Peyer's patch (tissue), 4 donors: ENCODE data around the gene DNMBP. TPM values are rescaled to one million over a fixed set of nuclear protein-coding genes. Genes with fewer than 3 reads are reported as not detected.

Source experiments
- DNase-seq, 3 donors: peaks; one replicate each; pipeline ENCODE4 v3.0.0-alpha.2; 2017 to 2019
- H3K27ac ChIP-seq, 4 donors: fragments of 200-600 bp; sonication (generic); one replicate each; pipeline ENCODE4 v1.5.1; 2016 to 2019
- H3K27me3 ChIP-seq, 2 donors: fragments of 200-600 bp; sonication (generic); one replicate each; pipeline ENCODE4 v1.5.1; 2019
- H3K36me3 ChIP-seq, 3 donors: fragments of 200-600 bp; sonication (generic); one replicate each; pipeline ENCODE4 v1.5.1; 2016 to 2019
- H3K4me1 ChIP-seq, 4 donors: fragments of 200-600 bp; sonication (generic); one replicate each; pipeline ENCODE4 v1.5.1; 2016 to 2019
- H3K4me3 ChIP-seq, 4 donors: fragments of 200-600 bp; sonication (generic); 1 replicate in 3 of 4; 2 replicates in 1 of 4; pipeline ENCODE4 v1.5.1; 2016 to 2019; ENCODE audit warnings: mild to moderate bottlenecking in 1 of 4
- H3K9me3 ChIP-seq, 4 donors: fragments of 200-600 bp; sonication (generic); one replicate each; pipeline ENCODE4 v1.5.1; 2016 to 2019; ENCODE audit warnings: mild to moderate bottlenecking in 1 of 4
- POLR2A ChIP-seq, 2 donors: fragments of 450-650 bp; IDR thresholded peaks; one replicate each; pipeline ENCODE4 v1.5.1; 2017; ENCODE audit warnings: antibody characterized with exemption in 2 of 2, mild to moderate bottlenecking in 2 of 2, moderate library complexity in 2 of 2
- total RNA-seq, 4 donors: library from RNA; depleted of rRNA; stranded (reverse); fragments of >200 nt; gene quantifications; one replicate each; pipeline ENCODE4 v1.1.0, GENCODE V29; 2016
- TF ChIP-seq, protein P1 (sequence below), 6 experiments: fragments of 450-650 bp in 4 of 6; fragments of 200-600 bp in 2 of 6; sonication (generic) in 1 of 6; IDR thresholded peaks; one replicate each; pipeline ENCODE4 v1.5.1; 2017 to 2019; ENCODE audit warnings: antibody characterized with exemption in 6 of 6, mild to moderate bottlenecking in 3 of 6, moderate library complexity in 1 of 6

Gene DNMBP
- total RNA-seq, 4 donors from 2014 or later, result 53.6 to 96.0 (median 69.6) TPM

DNA sequence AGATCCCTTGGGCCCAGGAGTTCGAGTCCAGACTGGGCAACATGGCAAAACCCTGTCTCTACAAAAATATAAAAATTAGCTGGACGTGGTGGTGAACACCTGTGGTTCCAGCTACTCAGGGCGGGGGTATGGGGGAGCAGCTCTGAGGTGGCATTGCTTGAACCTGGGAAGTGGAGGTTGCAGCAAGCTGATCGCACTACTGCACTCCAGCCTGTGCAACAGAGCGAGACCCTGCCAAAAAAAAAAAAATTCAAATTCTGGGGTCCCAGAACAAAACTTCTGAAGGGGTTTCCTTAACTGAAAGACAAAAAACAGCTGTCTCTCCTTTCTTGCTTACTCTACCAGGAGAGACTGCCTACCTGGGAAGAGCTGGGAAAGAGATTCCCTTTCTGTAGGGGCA, 27.0 kb downstream of the DNMBP start:
- Histone ChIP-seq H3K4me1 (peaks cover 0 to 48% (median 7%) of the 10 kb centered on the region in 4 donors), H3K36me3 (no peaks in the 10 kb centered on the region), H3K9me3 (no peaks in the 10 kb centered on the region), H3K27me3 (no peaks in the 10 kb centered on the region), H3K4me3 (no peak overlapping the region), H3K27ac (peak overlapping the region in 2 of 4 donors; percentile 45 to 75)
- no peak for TF ChIP-seq POLR2A (IDR thresholded peaks at IDR 0.05)
- TF ChIP-seq, protein P1, sequence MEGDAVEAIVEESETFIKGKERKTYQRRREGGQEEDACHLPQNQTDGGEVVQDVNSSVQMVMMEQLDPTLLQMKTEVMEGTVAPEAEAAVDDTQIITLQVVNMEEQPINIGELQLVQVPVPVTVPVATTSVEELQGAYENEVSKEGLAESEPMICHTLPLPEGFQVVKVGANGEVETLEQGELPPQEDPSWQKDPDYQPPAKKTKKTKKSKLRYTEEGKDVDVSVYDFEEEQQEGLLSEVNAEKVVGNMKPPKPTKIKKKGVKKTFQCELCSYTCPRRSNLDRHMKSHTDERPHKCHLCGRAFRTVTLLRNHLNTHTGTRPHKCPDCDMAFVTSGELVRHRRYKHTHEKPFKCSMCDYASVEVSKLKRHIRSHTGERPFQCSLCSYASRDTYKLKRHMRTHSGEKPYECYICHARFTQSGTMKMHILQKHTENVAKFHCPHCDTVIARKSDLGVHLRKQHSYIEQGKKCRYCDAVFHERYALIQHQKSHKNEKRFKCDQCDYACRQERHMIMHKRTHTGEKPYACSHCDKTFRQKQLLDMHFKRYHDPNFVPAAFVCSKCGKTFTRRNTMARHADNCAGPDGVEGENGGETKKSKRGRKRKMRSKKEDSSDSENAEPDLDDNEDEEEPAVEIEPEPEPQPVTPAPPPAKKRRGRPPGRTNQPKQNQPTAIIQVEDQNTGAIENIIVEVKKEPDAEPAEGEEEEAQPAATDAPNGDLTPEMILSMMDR (IDR thresholded peaks at IDR 0.05), result no peak
- no peak for DNase-seq

DNA sequence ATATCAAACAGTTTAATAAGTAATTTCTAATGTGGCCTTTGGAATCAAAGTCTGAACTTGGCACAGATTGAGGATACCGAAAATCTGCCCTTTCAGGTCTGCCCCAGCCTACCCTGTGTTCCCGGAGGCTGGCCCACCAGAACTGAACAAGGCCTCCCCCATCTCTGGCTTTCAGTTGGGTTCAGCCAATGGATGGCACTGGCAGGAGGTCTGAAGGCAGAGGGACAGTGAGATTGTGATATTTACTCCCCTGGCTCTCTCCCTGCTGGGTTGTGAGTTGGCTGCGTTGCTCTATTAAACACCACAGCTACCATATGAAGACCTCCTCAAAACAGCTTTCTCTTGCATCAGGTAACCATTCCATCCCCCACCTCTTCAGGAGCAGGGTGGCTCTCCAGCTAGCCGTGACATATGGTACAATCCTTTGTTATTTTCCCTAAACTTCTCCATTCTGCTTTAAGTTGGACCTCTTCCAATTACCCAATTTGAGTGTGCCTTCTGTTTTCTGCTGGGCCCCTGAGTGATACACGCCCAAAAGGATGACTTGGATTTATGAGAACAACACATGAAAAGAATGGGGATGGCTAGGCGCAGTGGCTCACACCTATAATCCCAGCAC, 28.1 kb downstream of the DNMBP start:
- Histone ChIP-seq H3K36me3 (no peaks in the 10 kb centered on the region), H3K9me3 (no peaks in the 10 kb centered on the region), H3K27me3 (no peaks in the 10 kb centered on the region), H3K4me3 (no peak overlapping the region), H3K4me1 (peaks cover 0 to 58% (median 10%) of the 10 kb centered on the region in 4 donors), H3K27ac (peak overlapping the region in 1 of 4 donors; percentile 72)
- TF ChIP-seq POLR2A (IDR thresholded peaks at IDR 0.05), result no peak
- TF ChIP-seq, protein P1 (IDR thresholded peaks at IDR 0.05), result no peak
- no peak for DNase-seq

DNA sequence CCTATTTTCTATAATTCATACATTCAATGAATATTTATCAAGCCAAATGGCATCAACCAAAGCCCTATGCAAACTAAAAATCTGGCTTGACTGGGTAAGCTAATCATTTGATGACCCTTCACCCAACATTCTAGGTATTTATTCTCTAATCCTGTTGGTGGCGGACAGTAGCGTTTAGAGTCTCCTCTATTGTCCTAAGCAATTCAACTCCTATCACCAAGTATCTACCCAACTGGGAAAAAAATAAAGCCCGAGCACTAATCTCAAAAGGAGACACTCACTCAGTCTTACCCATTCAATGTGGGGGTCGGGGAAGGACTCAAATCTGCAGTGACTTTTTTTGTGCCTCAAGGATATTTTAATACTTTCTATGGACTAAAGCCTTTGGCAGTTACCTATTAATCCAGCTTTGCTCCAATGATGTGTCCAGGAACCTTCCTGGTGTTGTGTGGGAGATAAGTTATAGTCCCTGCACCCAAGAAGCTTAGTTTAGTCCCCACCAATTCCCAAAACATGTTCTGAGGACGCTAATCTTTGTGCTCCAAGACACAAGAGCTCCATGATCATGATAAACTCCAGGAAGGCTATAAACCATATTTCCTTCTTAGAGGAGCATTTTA, 30.6 kb downstream of the DNMBP start:
- H3K4me3 ChIP-seq, result no peak overlapping the region
- no peaks in the 10 kb centered on the region for H3K9me3 ChIP-seq
- TF ChIP-seq, protein P1 (IDR thresholded peaks at IDR 0.05), result no peak
- no peak for TF ChIP-seq POLR2A (IDR thresholded peaks at IDR 0.05)
- H3K4me1 ChIP-seq, result peaks cover 0 to 58% (median 15%) of the 10 kb centered on the region in 4 donors
- no peaks in the 10 kb centered on the region for H3K27me3 ChIP-seq
- no peak for DNase-seq
- no peak overlapping the region for H3K27ac ChIP-seq
- no peaks in the 10 kb centered on the region for H3K36me3 ChIP-seq

DNA sequence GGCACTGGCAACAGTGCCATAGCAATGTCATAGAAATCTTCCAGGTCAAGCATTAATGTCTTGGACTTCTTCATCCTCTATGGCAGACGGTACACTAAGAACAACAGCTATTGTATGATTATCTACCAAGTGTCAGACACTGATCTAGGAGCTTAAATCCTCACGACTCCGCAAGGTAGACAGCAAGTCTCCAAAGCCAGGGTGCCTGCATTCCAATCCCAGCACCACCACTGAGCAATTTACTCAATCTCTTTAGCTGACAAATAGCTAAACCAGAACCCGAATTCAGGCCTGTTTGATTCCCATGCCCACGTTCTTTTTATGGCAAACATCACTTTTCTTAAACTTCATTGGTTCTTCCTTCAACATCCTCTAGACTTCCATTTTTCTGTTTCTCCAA, 31.8 kb downstream of the DNMBP start:
- Histone ChIP-seq H3K9me3 (no peaks in the 10 kb centered on the region), H3K36me3 (no peaks in the 10 kb centered on the region), H3K4me1 (peaks cover 0 to 45% (median 12%) of the 10 kb centered on the region in 4 donors), H3K4me3 (no peak overlapping the region), H3K27ac (peak overlapping the region in 1 of 4 donors; percentile 78), H3K27me3 (no peaks in the 10 kb centered on the region)
- TF ChIP-seq POLR2A (IDR thresholded peaks at IDR 0.05), result no peak
- TF ChIP-seq, protein P1 (IDR thresholded peaks at IDR 0.05), result no peak
- no peak for DNase-seq

DNA sequence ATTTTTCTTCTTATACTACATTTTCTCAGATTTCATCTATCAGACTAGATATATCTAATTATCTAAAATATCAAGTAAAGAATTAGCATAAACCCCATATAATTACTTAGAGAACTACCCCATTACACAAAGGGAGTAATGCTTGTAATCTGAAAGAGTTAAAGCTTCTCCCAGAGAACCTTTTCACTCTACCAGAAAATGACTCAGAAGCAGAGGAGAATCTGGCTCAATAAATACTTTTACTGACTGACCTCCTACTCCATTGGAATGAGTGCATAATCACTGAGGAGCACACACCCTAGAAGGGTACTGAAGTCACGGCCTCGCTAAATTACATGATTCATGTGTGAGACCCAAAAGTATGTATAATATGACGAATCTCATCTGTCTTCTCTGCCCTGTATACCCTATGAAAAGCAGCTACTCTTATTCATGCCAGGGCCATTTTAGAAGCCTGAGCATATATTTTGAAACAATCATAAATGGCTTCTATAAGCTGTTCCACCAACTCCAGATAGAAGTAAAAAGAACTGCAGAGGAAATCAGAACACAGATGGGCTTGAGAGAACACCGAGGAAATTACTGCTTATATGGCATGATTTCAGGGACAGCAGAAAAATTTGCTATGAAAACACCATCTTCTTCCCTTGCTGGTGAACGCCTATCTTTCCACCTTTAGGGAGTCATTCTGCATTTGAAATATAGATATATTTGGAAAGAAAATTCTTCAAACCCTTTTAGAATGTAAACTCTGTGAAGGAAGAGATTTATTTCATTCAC, 32.7 kb downstream of the DNMBP start:
- DNase-seq, result no peak
- peaks cover 0 to 37% (median 11%) of the 10 kb centered on the region in 4 donors for H3K4me1 ChIP-seq
- H3K36me3 ChIP-seq, result no peaks in the 10 kb centered on the region

More for the DNA sequence above, 32.7 kb downstream of the DNMBP start:
- Histone ChIP-seq H3K4me3 (no peak overlapping the region), H3K27ac (peak overlapping the region in 3 of 4 donors; percentile 25 to 78 (median 61)), H3K27me3 (no peaks in the 10 kb centered on the region), H3K9me3 (no peaks in the 10 kb centered on the region)
- TF ChIP-seq, protein P1 (IDR thresholded peaks at IDR 0.05), result no peak
- no peak for TF ChIP-seq POLR2A (IDR thresholded peaks at IDR 0.05)
